NCI-H446 treated with DMSO at 0.1 percent for 48 hours (cell line): ENCODE results near the gene GPATCH2L.

ENCODE experiments used
- DNase-seq: peaks from one replicate; lab custom pipeline; 2025; lab: John Stamatoyannopoulos, UW

The GPATCH2L gene

GRCh38 chr14:76136476-76137110 lies 15.1 kb upstream of the GPATCH2L start:
- DNase-seq = no peak

GRCh38 chr14:76138119-76138757 lies 13.5 kb upstream of the GPATCH2L start:
- no peak for DNase-seq

- DNase-seq = no peak
Measured at GRCh38 chr14:76138758-76139723, 12.7 kb upstream of the GPATCH2L start.

GRCh38 chr14:76143642-76144041 lies 8.1 kb upstream of the GPATCH2L start:
- DNase-seq = no peak

GRCh38 chr14:76146976-76147375 lies 4.7 kb upstream of the GPATCH2L start:
- no peak for DNase-seq

- no peak for DNase-seq
Measured at GRCh38 chr14:76149196-76149595, 2.5 kb upstream of the GPATCH2L start.

- DNase-seq = peak; percentile 2
Measured at GRCh38 chr14:76152333-76152681, 585 bp downstream of the GPATCH2L start.

GRCh38 chr14:76153919-76154318 lies 2.2 kb downstream of the GPATCH2L start:
- DNase-seq = no peak

- DNase-seq = no peak
Measured at GRCh38 chr14:76154539-76155126, 2.9 kb downstream of the GPATCH2L start.

GRCh38 chr14:76163668-76164363 lies 12.1 kb downstream of the GPATCH2L start:
- DNase-seq = no peak

GRCh38 chr14:76168531-76168930 lies 16.8 kb downstream of the GPATCH2L start:
- DNase-seq = no peak

GRCh38 chr14:76169776-76170175 lies 18.1 kb downstream of the GPATCH2L start:
- no peak for DNase-seq

GRCh38 chr14:76174982-76175381 lies 23.3 kb downstream of the GPATCH2L start:
- no peak for DNase-seq

GRCh38 chr14:76175942-76176341 lies 24.2 kb downstream of the GPATCH2L start:
- DNase-seq = no peak

- peak; percentile 5 for DNase-seq
Measured at GRCh38 chr14:76181546-76181945, 29.8 kb downstream of the GPATCH2L start.

GRCh38 chr14:76186308-76187027 lies 34.7 kb downstream of the GPATCH2L start:
- no peak for DNase-seq

GRCh38 chr14:76191297-76191696 lies 39.6 kb downstream of the GPATCH2L start:
- DNase-seq = no peak

GRCh38 chr14:76193696-76194095 lies 42.0 kb downstream of the GPATCH2L start:
- DNase-seq = no peak

- DNase-seq = no peak
Measured at GRCh38 chr14:76194327-76194726, 42.6 kb downstream of the GPATCH2L start.

- no peak for DNase-seq
Measured at GRCh38 chr14:76195003-76195402, 43.3 kb downstream of the GPATCH2L start.
